CD4-positive, CD25-positive, alpha-beta regulatory T cell (primary cell): ENCODE results near the gene AGTPBP1. TPM values are rescaled to one million over a fixed set of nuclear protein-coding genes. Genes with fewer than 3 reads are reported as not detected.
"Not testable (repeated sequence)": the region's sequence is repeated elsewhere in the genome, so short reads cannot be mapped to it uniquely, and the experiment has no call there.

ENCODE experiments used
- ATAC-seq, 2 donors: fragments of 150-1000 bp; cut with Tn5 transposase; one replicate each; pipeline ENCODE4 v1.10.0; 2021; ENCODE audit warnings: low read depth in 2 of 2, moderate number of reproducible peaks in 2 of 2, moderate library complexity in 1 of 2
- DNase-seq, 3 donors: peaks; one replicate each; pipeline versions ENCODE4 v3.0.0 to v3.0.0-alpha.2; 2012 to 2022; ENCODE audit warnings: mixed read lengths in 1 of 3
- H3K27ac ChIP-seq: one replicate; pipeline ENCODE4 v1.7.0; 2013; ENCODE audit warnings: mild to moderate bottlenecking, low read length; ENCODE audit not compliant: insufficient read depth, poor library complexity, severe bottlenecking
- H3K27me3 ChIP-seq: one replicate; pipeline ENCODE4 v1.7.0; 2013; ENCODE audit warnings: low read length; ENCODE audit not compliant: control insufficient read depth, insufficient read depth
- H3K36me3 ChIP-seq: one replicate; pipeline ENCODE4 v1.7.0; 2013; ENCODE audit warnings: mild to moderate bottlenecking, low read length, moderate library complexity; ENCODE audit not compliant: control insufficient read depth, insufficient read depth
- H3K4me1 ChIP-seq: 2 replicates; pipeline ENCODE4 v1.7.0; 2013; ENCODE audit warnings: mild to moderate bottlenecking, low read length; ENCODE audit not compliant: insufficient read depth, control insufficient read depth, poor library complexity, severe bottlenecking
- H3K4me3 ChIP-seq: one replicate; pipeline ENCODE4 v1.7.0; 2013; ENCODE audit warnings: low read depth, mild to moderate bottlenecking, low read length, moderate library complexity
- H3K9me3 ChIP-seq, 2 experiments: 1 replicate in 1 of 2; 2 replicates in 1 of 2; pipeline ENCODE4 v1.7.0; 2013; ENCODE audit warnings: low read length in 2 of 2, mild to moderate bottlenecking in 1 of 2, moderate library complexity in 1 of 2; ENCODE audit not compliant: control insufficient read depth in 2 of 2
- H3K27ac Mint-ChIP-seq, 3 donors: one replicate each; pipeline ENCODE4 v1.8.0; 2020 to 2022; ENCODE audit warnings: mild to moderate bottlenecking in 3 of 3, mixed read lengths in 3 of 3, moderate library complexity in 2 of 3
- H3K27me3 Mint-ChIP-seq: one replicate; pipeline ENCODE4 v1.8.0; 2022; ENCODE audit warnings: mild to moderate bottlenecking, mixed read lengths
- H3K36me3 Mint-ChIP-seq: one replicate; pipeline ENCODE4 v1.8.0; 2020; ENCODE audit warnings: mixed read lengths
- H3K4me1 Mint-ChIP-seq, 4 donors: one replicate each; pipeline ENCODE4 v1.8.0; 2020 to 2022; ENCODE audit warnings: mixed read lengths in 4 of 4, mild to moderate bottlenecking in 1 of 4
- H3K4me3 Mint-ChIP-seq, 4 donors: one replicate each; pipeline ENCODE4 v1.8.0; 2020 to 2022; ENCODE audit warnings: mild to moderate bottlenecking in 4 of 4, mixed read lengths in 4 of 4, moderate library complexity in 3 of 4
- H3K9me3 Mint-ChIP-seq, 7 donors: one replicate each; pipeline ENCODE4 v1.8.0; 2020 to 2022; ENCODE audit warnings: mixed read lengths in 7 of 7, mild to moderate bottlenecking in 3 of 7, moderate library complexity in 2 of 7
- polyA plus RNA-seq, 4 donors: library from polyadenylated mRNA; unstranded; fragments of 300-500 nt; fragmentation: Illumina TruSeq; gene quantifications; one replicate each; pipeline ENCODE4 v1.2.3, GENCODE V29; 2021
- total RNA-seq: library from RNA; stranded (reverse); gene quantifications from one replicate; pipeline ENCODE4 v1.2.3, GENCODE V29; 2022

Gene AGTPBP1
- total and polyA plus RNA-seq, 5 donors from 2014 or later: 21.1 to 55.6 (median 23.4) TPM

GRCh38 chr9:85717818-85718217, 23.9 kb downstream of the AGTPBP1 start:
- not testable (repeated sequence) for H3K27me3 Mint-ChIP-seq, H3K9me3 ChIP-seq, H3K27ac ChIP-seq, DNase-seq, H3K27me3 ChIP-seq, H3K4me3 ChIP-seq, H3K36me3 ChIP-seq, H3K4me1 ChIP-seq, ATAC-seq
- Mint-ChIP-seq H3K27ac (peak overlapping the region in 1 of 3 donors; percentile 59), H3K4me1 (peaks cover 5 to 66% (median 52%) of the 10 kb centered on the region in 4 donors), H3K36me3 (peaks cover 11% of the 10 kb centered on the region), H3K9me3 (peaks cover 0 to 13% (median 2%) of the 10 kb centered on the region in 7 donors), H3K4me3 (peak overlapping the region in 1 of 4 donors; percentile 1)

- DNase-seq (no peak), ATAC-seq (no peak)
- no peaks in the 10 kb centered on the region for H3K27me3 Mint-ChIP-seq
- H3K4me3 ChIP-seq: no peak overlapping the region
- no peaks in the 10 kb centered on the region for H3K9me3 ChIP-seq
- H3K27ac ChIP-seq: no peak overlapping the region
- H3K36me3 ChIP-seq: no peaks in the 10 kb centered on the region
- H3K27me3 ChIP-seq: no peaks in the 10 kb centered on the region
- peak overlapping the region in 1 of 3 donors; percentile 49 for H3K27ac Mint-ChIP-seq
- peak overlapping the region in 1 of 4 donors; percentile 16 for H3K4me3 Mint-ChIP-seq
- H3K36me3 Mint-ChIP-seq: peaks cover 7% of the 10 kb centered on the region
- H3K4me1 Mint-ChIP-seq: peaks cover 3 to 62% (median 48%) of the 10 kb centered on the region in 4 donors
- peaks cover 0 to 13% (median 2%) of the 10 kb centered on the region in 7 donors for H3K9me3 Mint-ChIP-seq
- peaks cover under 1% of the 10 kb centered on the region for H3K4me1 ChIP-seq
These were observed 24.5 kb downstream of the AGTPBP1 start for GRCh38 chr9:85717220-85717619.

- Histone ChIP-seq H3K9me3 (no peaks in the 10 kb centered on the region), H3K27ac (no peak overlapping the region), H3K36me3 (no peaks in the 10 kb centered on the region), H3K4me3 (no peak overlapping the region), H3K4me1 (no peaks in the 10 kb centered on the region), H3K27me3 (no peaks in the 10 kb centered on the region)
- peaks cover 3% of the 10 kb centered on the region for H3K36me3 Mint-ChIP-seq
- H3K4me3 Mint-ChIP-seq: no peak overlapping the region
- H3K27me3 Mint-ChIP-seq: no peaks in the 10 kb centered on the region
- peaks cover 0 to 13% (median 2%) of the 10 kb centered on the region in 7 donors for H3K9me3 Mint-ChIP-seq
- ATAC-seq: no peak
- no peak for DNase-seq
- H3K27ac Mint-ChIP-seq: peak overlapping the region; percentile 13 to 49 (median 45)
- H3K4me1 Mint-ChIP-seq: peaks cover 0 to 53% (median 41%) of the 10 kb centered on the region in 4 donors
These were observed 25.5 kb downstream of the AGTPBP1 start for GRCh38 chr9:85716031-85716877.

GRCh38 chr9:85715587-85715986, 26.2 kb downstream of the AGTPBP1 start:
- Mint-ChIP-seq H3K4me1 (peaks cover 0 to 49% (median 37%) of the 10 kb centered on the region in 4 donors), H3K4me3 (no peak overlapping the region), H3K27me3 (no peaks in the 10 kb centered on the region), H3K9me3 (peaks cover 0 to 13% (median 2%) of the 10 kb centered on the region in 7 donors), H3K27ac (peak overlapping the region; percentile 9 to 38 (median 13)), H3K36me3 (peaks cover 3% of the 10 kb centered on the region)
- Histone ChIP-seq H3K27ac (no peak overlapping the region), H3K9me3 (no peaks in the 10 kb centered on the region), H3K4me3 (no peak overlapping the region), H3K27me3 (no peaks in the 10 kb centered on the region), H3K36me3 (no peaks in the 10 kb centered on the region), H3K4me1 (no peaks in the 10 kb centered on the region)
- ATAC-seq (peak in 1 of 2 donors; percentile 18), DNase-seq (no peak)

DNA sequence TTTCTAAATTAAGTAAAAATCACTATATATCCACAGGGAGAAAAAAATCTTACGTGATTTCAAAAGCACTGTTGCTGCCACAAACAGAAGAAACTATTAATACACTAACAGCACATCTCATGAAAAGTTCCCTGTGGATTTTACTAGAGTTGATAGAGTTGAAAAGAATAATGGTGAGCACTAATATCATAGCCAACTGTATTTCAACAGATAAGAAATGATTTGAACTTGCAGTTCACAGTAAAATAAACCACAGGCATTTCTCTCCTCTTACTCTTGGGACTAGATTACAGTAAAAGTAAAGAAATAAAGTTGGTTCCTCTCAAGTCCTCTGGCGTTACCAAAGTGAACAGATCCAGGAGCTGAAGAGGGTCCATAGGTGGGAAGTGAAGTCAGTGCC, 27.9 kb downstream of the AGTPBP1 start:
- no peak for DNase-seq
- H3K4me1 Mint-ChIP-seq: peaks cover 8 to 38% (median 30%) of the 10 kb centered on the region in 4 donors
- no peaks in the 10 kb centered on the region for H3K4me1 ChIP-seq
- no peaks in the 10 kb centered on the region for H3K27me3 Mint-ChIP-seq
- ATAC-seq: no peak
- H3K9me3 ChIP-seq: peaks cover 7 to 10% of the 10 kb centered on the region in 2 experiments
- H3K36me3 Mint-ChIP-seq: peaks cover 19% of the 10 kb centered on the region
- no peak overlapping the region for H3K27ac ChIP-seq
- H3K4me3 Mint-ChIP-seq: no peak overlapping the region
- peaks cover 9% of the 10 kb centered on the region for H3K36me3 ChIP-seq
- H3K4me3 ChIP-seq: no peak overlapping the region
- H3K9me3 Mint-ChIP-seq: peaks cover 2 to 20% (median 5%) of the 10 kb centered on the region in 7 donors
- no peak overlapping the region for H3K27ac Mint-ChIP-seq
- H3K27me3 ChIP-seq: no peaks in the 10 kb centered on the region

DNA sequence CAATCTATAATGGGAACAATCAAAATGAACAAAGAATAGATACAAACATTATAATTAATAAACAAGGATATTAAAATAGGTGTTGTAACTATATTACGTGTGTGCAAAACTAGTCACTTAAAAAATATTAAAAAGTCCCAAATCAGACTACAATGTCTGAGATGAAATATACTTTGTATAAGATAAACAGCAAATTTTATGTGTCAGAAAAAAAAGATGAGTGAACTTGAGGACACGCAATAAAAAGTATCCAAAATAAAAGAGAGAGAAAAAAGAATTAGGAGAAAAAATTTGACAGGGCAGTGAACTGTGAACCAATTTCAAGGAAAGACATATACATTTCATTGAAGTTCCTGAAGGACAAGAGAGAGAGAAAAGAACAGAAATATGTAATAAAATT, 37.0 kb downstream of the AGTPBP1 start:
- no peaks in the 10 kb centered on the region for H3K4me1 ChIP-seq
- Mint-ChIP-seq H3K4me3 (no peak overlapping the region), H3K27me3 (no peaks in the 10 kb centered on the region), H3K27ac (no peak overlapping the region), H3K4me1 (peaks cover 23 to 47% (median 35%) of the 10 kb centered on the region in 4 donors), H3K9me3 (peaks cover 1 to 10% (median 3%) of the 10 kb centered on the region in 7 donors), H3K36me3 (peaks cover 23% of the 10 kb centered on the region)
- no peaks in the 10 kb centered on the region for H3K27me3 ChIP-seq
- no peak overlapping the region for H3K4me3 ChIP-seq
- H3K27ac ChIP-seq: no peak overlapping the region
- peaks cover 9 to 12% of the 10 kb centered on the region in 2 experiments for H3K9me3 ChIP-seq
- peaks cover 10% of the 10 kb centered on the region for H3K36me3 ChIP-seq
- no peak for DNase-seq
- ATAC-seq: no peak

DNA sequence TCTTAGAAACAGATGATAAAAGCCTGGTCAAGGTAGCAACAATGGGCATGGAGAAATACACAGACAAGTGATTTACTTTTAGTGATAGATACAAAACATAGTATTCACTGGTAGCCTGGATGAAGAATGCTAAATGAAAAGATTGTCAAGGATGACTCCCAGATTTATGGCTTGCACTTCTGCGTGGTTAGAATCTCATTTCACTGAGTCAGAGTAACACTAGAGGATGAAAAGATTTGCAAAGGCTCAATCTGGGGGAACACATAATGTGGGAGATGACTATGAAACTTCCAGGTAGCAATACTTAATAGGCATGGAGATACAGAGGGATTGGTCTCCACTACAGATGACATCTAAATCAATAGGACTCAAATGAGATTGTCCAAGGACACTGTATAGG, 38.4 kb downstream of the AGTPBP1 start:
- H3K9me3 ChIP-seq: no peaks in the 10 kb centered on the region
- Mint-ChIP-seq H3K36me3 (peaks cover 11% of the 10 kb centered on the region), H3K27ac (peak overlapping the region in 2 of 3 donors; percentile 24 to 60), H3K9me3 (peaks cover 0 to 2% (median 0%) of the 10 kb centered on the region in 7 donors), H3K4me3 (no peak overlapping the region), H3K4me1 (peaks cover 26 to 41% (median 35%) of the 10 kb centered on the region in 4 donors), H3K27me3 (no peaks in the 10 kb centered on the region)
- no peak overlapping the region for H3K27ac ChIP-seq
- H3K36me3 ChIP-seq: no peaks in the 10 kb centered on the region
- no peaks in the 10 kb centered on the region for H3K4me1 ChIP-seq
- no peak overlapping the region for H3K4me3 ChIP-seq
- ATAC-seq (no peak), DNase-seq (no peak)
- no peaks in the 10 kb centered on the region for H3K27me3 ChIP-seq
